ENCODE measurements around the gene FOLH1.
"Not testable (repeated sequence)": the region's sequence is repeated elsewhere in the genome, so short reads cannot be mapped to it uniquely, and the experiment has no call there.

FOLH1 gene

DNA sequence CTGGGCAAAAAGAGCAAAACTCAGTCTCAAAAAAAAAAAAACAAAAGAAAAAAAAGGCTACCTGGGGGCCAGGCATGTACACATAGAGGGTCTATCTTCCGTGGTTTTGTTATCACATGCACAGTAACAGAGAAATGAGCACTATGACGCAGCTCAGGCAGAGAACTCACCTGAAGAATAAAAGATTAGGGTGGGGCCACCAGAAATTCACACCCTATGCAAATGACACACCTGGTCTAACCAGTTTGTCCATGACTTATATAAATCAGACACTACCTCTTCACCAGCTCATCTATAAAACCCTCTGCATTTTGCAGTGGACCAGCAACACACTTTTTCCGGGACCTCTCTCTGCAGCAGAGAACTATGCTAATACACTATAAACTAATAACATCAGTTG lies 30.5 kb downstream of the FOLH1 start:
- not testable (repeated sequence) for DNase-seq (ENCODE audit: low spot score)

DNA sequence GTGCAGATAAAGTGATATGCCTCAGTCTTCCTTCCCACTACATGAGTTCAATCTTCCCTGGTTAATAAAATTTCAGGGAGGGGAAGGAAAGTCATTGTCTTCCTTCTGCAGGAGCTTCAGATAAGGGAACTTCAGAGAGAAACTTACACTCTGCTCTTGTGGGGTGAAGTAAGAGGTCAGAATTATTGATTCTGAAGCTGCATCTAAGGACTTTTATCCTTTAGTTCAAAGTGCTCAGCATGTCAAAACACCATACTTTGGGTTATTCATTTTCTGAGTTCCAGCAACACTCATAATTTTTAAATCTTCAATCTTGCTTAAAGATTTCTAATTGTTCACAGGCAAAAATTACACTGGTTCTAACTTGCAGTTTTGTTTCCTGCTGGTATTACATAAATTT lies 33.0 kb downstream of the FOLH1 start:
- DNase-seq (ENCODE audit: low spot score): not testable (repeated sequence)

DNA sequence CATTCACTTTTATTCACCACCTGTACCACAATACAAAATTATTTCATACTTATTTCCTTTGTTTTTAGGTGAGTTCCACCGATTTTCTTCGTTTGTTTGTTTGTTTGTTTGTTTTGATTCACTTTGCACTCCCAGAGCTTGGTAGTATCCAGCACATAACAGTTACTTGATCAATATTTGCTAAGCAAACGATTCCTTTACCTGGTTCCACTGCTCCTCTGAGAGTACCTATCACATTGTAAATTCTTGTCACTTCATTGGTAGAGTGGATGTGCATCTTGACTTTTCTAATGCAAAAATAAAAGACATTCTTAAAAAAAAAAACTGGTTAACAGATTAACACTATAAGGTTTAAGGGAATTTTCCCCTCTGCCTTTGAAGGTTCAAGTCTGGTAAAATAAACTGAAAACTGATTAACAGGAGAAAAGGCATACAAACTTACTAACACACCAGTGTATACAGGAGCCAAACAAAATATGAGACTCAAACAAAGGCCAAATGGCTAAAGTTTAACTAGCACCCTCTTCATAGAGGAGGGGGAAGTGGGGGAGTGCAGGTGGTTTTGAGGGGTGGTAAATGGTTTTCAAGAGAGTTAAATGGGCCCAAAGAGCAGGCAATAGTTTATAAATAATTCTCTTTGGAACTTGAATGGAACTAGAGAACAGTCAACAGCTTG lies 33.6 kb downstream of the FOLH1 start:
- DNase-seq (ENCODE audit: low spot score): not testable (repeated sequence)

DNA sequence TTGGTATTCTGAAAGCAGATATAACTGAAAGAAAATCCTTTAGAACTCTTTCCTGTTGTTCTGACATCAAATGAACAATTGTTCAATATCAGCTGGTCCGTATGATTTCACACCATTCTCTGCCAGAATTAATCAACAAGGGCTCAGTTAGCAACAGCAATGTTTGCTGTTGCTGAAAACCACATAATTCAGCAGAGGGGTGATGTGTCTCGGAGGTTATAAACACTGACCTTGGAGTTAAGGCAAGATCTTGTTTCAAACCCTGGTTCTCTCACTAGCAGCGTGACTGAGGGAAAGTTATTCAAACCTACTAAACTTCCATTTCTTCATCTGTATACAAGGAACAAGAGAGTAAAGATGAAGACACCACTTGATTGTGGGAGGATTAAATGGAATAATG lies 36.8 kb downstream of the FOLH1 start:
- not testable (repeated sequence) for DNase-seq (ENCODE audit: low spot score)

DNA sequence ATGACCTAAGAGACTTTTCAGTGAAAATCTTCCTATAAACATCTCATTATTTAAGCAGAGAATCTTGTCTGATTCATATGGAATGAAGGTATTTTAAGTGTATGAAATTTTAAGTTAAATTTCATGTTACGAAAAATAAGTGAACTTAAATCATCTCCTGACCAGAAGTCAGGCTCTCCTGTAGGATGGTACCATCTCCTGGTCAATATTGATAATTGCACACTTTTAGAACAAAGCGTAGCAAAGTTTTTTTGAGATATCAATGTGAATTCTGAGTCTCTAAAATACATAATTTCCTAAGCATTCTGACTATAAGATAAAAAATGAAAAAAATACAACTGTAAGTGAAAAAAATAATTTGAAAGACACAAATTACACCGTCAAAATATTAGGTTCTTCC lies 38.8 kb downstream of the FOLH1 start:
- not testable (repeated sequence) for DNase-seq (ENCODE audit: low spot score)

DNA sequence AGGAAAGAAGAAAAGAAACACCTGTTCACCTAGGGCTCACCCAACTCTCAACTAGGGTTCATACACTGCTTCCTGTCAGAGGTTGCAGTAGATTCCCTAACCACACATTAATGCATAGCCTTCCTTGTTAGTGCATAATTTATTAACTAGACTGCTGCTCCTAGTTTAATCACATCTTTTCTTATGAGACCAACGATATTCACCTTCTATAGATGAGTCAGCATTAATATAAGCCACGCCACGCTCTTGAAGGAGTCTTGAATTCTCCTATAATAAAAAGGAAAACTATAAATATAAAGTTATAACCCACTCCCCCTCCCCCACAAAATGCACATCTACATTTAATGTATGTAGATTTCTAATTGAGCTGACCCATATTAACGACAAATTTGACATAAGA lies 39.4 kb downstream of the FOLH1 start:
- not testable (repeated sequence) for DNase-seq (ENCODE audit: low spot score)

DNA sequence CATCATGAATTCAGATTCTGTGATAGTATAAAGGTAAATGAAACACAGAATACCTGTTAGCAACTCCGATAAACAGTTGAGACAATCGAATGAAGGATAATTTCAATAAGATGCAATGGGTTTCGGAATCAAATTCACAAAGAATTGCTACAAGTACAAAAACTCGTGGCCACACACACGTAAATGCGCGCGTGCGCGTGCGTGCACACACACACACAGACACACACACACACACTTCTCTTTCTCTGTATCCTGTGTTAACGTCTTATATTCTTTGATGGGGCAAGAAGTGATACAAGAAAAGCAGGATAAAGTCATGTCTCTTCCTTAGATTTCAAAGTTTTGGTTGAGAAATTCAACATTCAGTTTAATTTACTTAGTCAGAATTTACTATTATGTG lies 57.2 kb downstream of the FOLH1 start:
- DNase-seq (ENCODE audit: low spot score): no peak

DNA sequence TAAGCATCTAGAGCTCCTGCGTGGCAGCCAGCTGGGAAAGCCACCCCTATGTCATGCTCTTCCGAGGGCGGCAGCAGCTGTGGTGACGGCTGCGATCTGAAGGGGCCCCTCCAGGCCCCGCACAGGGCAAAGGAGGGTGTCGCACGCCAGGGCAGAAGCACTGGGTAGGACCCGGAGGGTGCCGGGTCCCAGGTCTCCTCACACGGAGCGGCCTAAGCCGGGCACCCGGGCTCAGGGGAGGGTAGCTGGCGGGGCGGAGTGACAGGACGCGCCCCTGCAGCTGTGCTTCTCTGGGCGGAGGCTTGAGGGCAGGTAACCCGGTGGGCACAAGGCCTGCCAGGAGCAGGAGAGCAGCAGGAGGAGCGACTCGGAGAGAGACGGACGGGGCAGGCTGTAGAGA lies 106.0 kb downstream of the FOLH1 start:
- DNase-seq (ENCODE audit: low spot score): not testable (repeated sequence)
